BLaER1 treated with 17β-estradiol and CSF1 and Interleukin-3, amounts not matched to agents 10 nM and 100 nM (cell line): Measurements from ENCODE around the gene KIF20A.
"Not testable (repeated sequence)": the region's sequence is repeated elsewhere in the genome, so short reads cannot be mapped to it uniquely, and the experiment has no call there.

Source experiments
- H3K27ac ChIP-seq, 11 experiments: shearing (Covaris generic); formaldehyde crosslinking; 2 replicates each; pipeline ENCODE4 v1.8.1; 2022
- H3K27me3 ChIP-seq, 11 experiments: shearing (Covaris generic); formaldehyde crosslinking; 2 replicates each; pipeline ENCODE4 v1.8.1; 2022
- H3K36me3 ChIP-seq, 11 experiments: shearing (Covaris generic); formaldehyde crosslinking; 2 replicates each; pipeline ENCODE4 v1.8.1; 2022
- H3K4me1 ChIP-seq, 10 experiments: shearing (Covaris generic); formaldehyde crosslinking; 2 replicates each; pipeline ENCODE4 v1.8.1; 2022
- H3K4me2 ChIP-seq, 11 experiments: shearing (Covaris generic); formaldehyde crosslinking; 2 replicates each; pipeline ENCODE4 v1.8.1; 2022
- H3K4me3 ChIP-seq, 10 experiments: shearing (Covaris generic); formaldehyde crosslinking; 2 replicates each; pipeline ENCODE4 v1.8.1; 2022
- H3K9ac ChIP-seq, 11 experiments: shearing (Covaris generic); formaldehyde crosslinking; 2 replicates each; pipeline ENCODE4 v1.8.1; 2022
- H3K9me3 ChIP-seq, 11 experiments: shearing (Covaris generic); formaldehyde crosslinking; replicated peaks in 1 of 11; 2 replicates each; pipeline ENCODE4 v1.8.1; 2022
- H4K20me1 ChIP-seq, 11 experiments: shearing (Covaris generic); formaldehyde crosslinking; 2 replicates each; pipeline ENCODE4 v1.8.1; 2022
- Cebpa-rat ChIP-seq, 11 experiments: shearing (Covaris generic); IDR thresholded peaks; 2 replicates each; pipeline ENCODE4 v1.8.1; 2022

Gene KIF20A

DNA sequence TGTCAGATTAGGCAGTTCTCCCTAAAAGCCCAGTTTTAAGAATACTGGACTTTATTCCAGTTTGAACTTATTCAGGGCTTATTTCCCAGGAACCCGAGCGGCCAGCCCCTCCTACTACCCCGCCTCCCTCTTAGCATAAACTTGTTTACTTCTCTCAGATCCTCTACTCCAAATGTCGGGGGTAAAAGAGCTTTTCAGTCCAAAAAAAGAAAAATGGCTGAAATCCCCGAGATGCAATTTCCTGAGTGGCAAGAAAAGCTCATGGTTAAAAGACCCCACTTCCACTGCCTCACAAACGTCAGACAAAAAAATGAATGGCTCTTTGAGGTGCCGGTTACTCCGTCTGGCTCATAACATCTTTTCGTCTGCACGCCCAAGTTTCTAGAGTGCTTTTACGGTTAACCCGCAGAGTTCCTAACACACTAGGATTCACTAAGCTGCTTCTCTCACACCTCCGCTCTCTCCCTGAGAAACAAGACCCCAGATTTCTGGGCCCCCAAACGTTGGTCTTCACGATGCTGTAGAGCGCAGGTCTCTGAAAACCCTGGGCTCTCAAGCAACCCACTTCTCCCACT lies 884 bp upstream of the KIF20A start:
- H3K4me2 ChIP-seq, result peak overlapping the region; percentile 88 to 98 (median 94)
- peaks cover 0 to 60% (median 41%) of the 10 kb centered on the region in 11 experiments; a peak in 18 of 22 replicates for H4K20me1 ChIP-seq
- peak overlapping the region; percentile 71 to 96 (median 92) for H3K27ac ChIP-seq
- H3K4me1 ChIP-seq, result peaks cover 26 to 39% (median 35%) of the 10 kb centered on the region in 10 experiments
- peak overlapping the region; percentile 81 to 99 (median 86) for H3K4me3 ChIP-seq
- H3K36me3 ChIP-seq, result peaks cover 53 to 70% (median 66%) of the 10 kb centered on the region in 11 experiments
- no peaks in the 10 kb centered on the region for H3K9me3 ChIP-seq
- H3K27me3 ChIP-seq, result no peaks in the 10 kb centered on the region
- peak overlapping the region; percentile 86 to 95 (median 91) for H3K9ac ChIP-seq
- TF ChIP-seq Cebpa-rat (IDR thresholded peaks at IDR 0.05), result no peak

DNA sequence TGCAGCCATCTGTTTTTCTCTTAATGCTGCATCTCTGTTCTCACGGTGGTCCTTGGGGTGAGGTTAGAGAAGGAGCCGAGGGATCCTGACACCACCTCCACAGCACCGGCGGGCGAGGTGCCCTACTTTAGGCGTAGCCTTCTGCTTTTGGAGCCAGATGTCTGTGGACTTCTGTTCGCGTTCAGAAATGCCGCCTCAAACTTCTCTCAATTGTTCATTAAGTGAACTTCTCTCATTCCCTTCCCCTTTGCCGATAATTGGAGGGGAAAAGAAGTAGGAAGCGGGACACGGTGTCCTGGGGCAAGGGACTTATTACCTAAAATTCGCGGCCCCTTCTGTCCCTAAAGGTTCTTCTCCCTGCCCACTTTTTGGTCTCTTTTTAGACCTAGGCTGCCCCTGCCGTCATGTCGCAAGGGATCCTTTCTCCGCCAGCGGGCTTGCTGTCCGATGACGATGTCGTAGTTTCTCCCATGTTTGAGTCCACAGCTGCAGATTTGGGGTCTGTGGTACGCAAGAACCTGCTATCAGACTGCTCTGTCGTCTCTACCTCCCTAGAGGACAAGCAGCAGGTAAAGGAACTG lies 455 bp downstream of the KIF20A start:
- H3K27ac ChIP-seq, result peak overlapping the region in 9 of 11 experiments; percentile 79 to 96 (median 93); a peak in 18 of 22 replicates
- TF ChIP-seq Cebpa-rat (IDR thresholded peaks at IDR 0.05), result no peak
- H3K4me1 ChIP-seq, result peaks cover 26 to 39% (median 35%) of the 10 kb centered on the region in 10 experiments
- no peaks in the 10 kb centered on the region for H3K9me3 ChIP-seq
- H3K4me3 ChIP-seq, result peak overlapping the region; percentile 81 to 99 (median 86)
- H3K9ac ChIP-seq, result peak overlapping the region; percentile 33 to 95 (median 91)
- H3K4me2 ChIP-seq, result peak overlapping the region; percentile 88 to 98 (median 94)
- peaks cover 53 to 70% (median 66%) of the 10 kb centered on the region in 11 experiments for H3K36me3 ChIP-seq
- H3K27me3 ChIP-seq, result no peaks in the 10 kb centered on the region
- peaks cover 0 to 52% (median 35%) of the 10 kb centered on the region in 11 experiments; a peak in 18 of 22 replicates for H4K20me1 ChIP-seq

DNA sequence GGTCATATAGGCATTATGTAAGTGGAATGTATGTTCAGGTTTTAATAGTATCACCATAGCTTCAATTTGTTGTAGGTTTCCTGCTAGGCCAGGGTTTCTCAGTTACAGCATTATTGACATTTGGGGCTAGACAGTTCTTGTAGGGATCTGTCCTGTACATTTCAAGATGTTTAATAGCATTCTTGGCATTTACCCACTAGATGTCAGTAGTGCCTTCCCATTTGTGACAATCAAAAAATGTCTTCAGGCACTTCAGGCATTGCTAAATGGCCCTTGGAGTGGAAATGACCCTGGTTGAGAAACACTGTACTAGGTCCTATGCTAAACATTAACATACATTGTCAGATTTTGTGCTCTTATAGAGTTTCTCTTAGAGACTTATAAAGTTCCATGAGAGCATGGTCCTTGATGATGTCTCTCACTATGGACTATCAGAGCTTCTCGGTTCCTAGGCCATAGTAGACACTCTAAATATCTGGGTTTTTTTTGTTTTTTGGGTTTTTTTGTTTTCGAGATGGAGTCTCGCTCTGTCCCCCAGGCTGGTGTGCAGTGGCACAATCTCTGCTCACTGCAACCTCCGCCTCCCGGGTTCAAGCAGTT lies 1.4 kb downstream of the KIF20A start:
- H3K27ac ChIP-seq, result peak overlapping the region in 8 of 11 experiments; percentile 23 to 96 (median 92); a peak in 11 of 22 replicates
- peaks cover 26 to 40% (median 35%) of the 10 kb centered on the region in 10 experiments for H3K4me1 ChIP-seq
- H3K4me2 ChIP-seq, result peak overlapping the region; percentile 88 to 98 (median 94)
- H3K9me3 ChIP-seq, result no peaks in the 10 kb centered on the region
- H3K36me3 ChIP-seq, result peaks cover 53 to 70% (median 66%) of the 10 kb centered on the region in 11 experiments
- peaks cover 0 to 51% (median 34%) of the 10 kb centered on the region in 11 experiments; a peak in 18 of 22 replicates for H4K20me1 ChIP-seq
- peak overlapping the region in 9 of 10 experiments; percentile 81 to 99 (median 85); a peak in 18 of 20 replicates for H3K4me3 ChIP-seq
- no peaks in the 10 kb centered on the region for H3K27me3 ChIP-seq
- peak overlapping the region in 10 of 11 experiments; percentile 20 to 95 (median 91); a peak in 20 of 22 replicates for H3K9ac ChIP-seq
- no peak for TF ChIP-seq Cebpa-rat (IDR thresholded peaks at IDR 0.05)

DNA sequence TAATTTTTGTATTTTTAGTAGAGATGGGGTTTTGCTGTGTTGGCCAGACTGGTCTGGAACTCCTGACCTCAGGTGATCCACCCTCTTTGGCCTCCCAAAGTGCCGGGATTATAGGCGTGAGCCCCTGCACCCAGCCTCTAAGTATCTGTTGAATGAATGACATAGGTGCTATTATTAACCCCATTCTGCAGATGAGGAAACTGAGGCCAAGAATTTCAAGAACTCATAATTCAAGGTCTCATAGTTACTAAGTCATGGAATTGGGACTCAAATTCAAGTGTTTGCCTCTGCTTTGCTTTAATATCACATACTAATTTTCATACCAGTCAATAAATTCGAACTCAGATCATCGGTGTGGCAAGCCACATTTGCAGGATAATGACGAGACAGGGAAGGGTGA lies 1.9 kb downstream of the KIF20A start:
- H3K4me2 ChIP-seq, result peak overlapping the region in 10 of 11 experiments; percentile 88 to 97 (median 94); a peak in 18 of 22 replicates
- H3K4me1 ChIP-seq, result peaks cover 27 to 46% (median 35%) of the 10 kb centered on the region in 10 experiments
- H3K9me3 ChIP-seq, result no peaks in the 10 kb centered on the region
- TF ChIP-seq Cebpa-rat (IDR thresholded peaks at IDR 0.05), result no peak
- H4K20me1 ChIP-seq, result peaks cover 0 to 57% (median 28%) of the 10 kb centered on the region in 11 experiments; a peak in 19 of 22 replicates
- H3K9ac ChIP-seq, result peak overlapping the region; percentile 4 to 95 (median 87); a peak in 17 of 22 replicates
- H3K36me3 ChIP-seq, result peaks cover 53 to 70% (median 66%) of the 10 kb centered on the region in 11 experiments
- peak overlapping the region in 4 of 11 experiments; percentile 11 to 38 (median 30); a peak in 2 of 22 replicates for H3K27ac ChIP-seq
- no peaks in the 10 kb centered on the region for H3K27me3 ChIP-seq
- peak overlapping the region in 3 of 10 experiments; percentile 85 to 99 (median 86); a peak in 6 of 20 replicates for H3K4me3 ChIP-seq

DNA sequence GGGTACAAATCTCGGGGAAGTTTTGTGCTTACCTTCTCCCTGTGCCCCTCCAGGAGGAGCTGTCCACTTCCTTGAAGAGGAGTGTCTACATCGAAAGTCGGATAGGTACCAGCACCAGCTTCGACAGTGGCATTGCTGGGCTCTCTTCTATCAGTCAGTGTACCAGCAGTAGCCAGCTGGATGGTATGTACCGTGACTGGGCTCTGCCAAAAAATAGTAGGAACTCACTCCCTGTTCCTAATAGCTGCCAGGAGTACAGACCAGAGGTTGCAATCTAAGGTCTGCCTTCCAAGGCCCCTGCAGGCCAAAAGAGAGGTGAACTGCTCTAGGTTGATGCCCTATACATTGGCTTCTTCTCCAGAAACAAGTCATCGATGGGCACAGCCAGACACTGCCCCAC lies 3.9 kb downstream of the KIF20A start:
- no peak overlapping the region for H3K9ac ChIP-seq
- H3K27ac ChIP-seq, result no peak overlapping the region
- H3K4me2 ChIP-seq, result no peak overlapping the region
- no peak overlapping the region for H3K4me3 ChIP-seq
- peaks cover 16 to 35% (median 18%) of the 10 kb centered on the region in 10 experiments for H3K4me1 ChIP-seq
- no peak for TF ChIP-seq Cebpa-rat (IDR thresholded peaks at IDR 0.05)
- H3K9me3 ChIP-seq, result no peaks in the 10 kb centered on the region
- H3K27me3 ChIP-seq, result no peaks in the 10 kb centered on the region
- H3K36me3 ChIP-seq, result peaks cover 60 to 74% (median 73%) of the 10 kb centered on the region in 11 experiments
- peaks cover 0 to 57% (median 17%) of the 10 kb centered on the region in 11 experiments; a peak in 14 of 22 replicates for H4K20me1 ChIP-seq

DNA sequence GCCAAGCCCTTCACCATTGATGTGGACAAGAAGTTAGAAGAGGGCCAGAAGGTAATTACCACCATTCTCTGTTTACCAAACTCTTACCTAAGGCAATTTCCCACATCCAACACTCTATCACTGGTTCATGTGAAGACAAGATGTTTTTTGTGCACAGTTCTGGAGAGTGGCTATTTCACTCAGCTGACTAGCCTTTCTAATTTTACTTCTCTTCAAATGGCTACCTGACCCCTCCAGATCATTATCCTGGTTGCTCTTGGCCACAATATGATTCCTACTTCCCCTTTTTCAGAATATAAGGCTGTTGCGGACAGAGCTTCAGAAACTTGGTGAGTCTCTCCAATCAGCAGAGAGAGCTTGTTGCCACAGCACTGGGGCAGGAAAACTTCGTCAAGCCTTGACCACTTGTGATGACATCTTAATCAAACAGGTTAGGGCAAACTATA lies 7.1 kb downstream of the KIF20A start:
- H3K36me3 ChIP-seq, result peaks cover 92 to 100% (median 100%) of the 10 kb centered on the region in 11 experiments
- peaks cover 0 to 19% (median 3%) of the 10 kb centered on the region in 10 experiments; a peak in 10 of 20 replicates for H3K4me1 ChIP-seq
- peaks cover 0 to 51% (median 17%) of the 10 kb centered on the region in 11 experiments; a peak in 13 of 22 replicates for H4K20me1 ChIP-seq
- H3K4me3 ChIP-seq, result no peak overlapping the region
- peak overlapping the region in 3 of 11 experiments; percentile 0 to 12 (median 9); a peak in 2 of 22 replicates for H3K27ac ChIP-seq
- no peaks in the 10 kb centered on the region for H3K9me3 ChIP-seq
- H3K27me3 ChIP-seq, result no peaks in the 10 kb centered on the region
- TF ChIP-seq Cebpa-rat (IDR thresholded peaks at IDR 0.05), result no peak
- H3K9ac ChIP-seq, result peak overlapping the region in 6 of 11 experiments; percentile 5 to 44 (median 16); a peak in 4 of 22 replicates
- H3K4me2 ChIP-seq, result peak overlapping the region in 2 of 11 experiments; percentile 9 to 14; a peak in 1 of 22 replicates

DNA sequence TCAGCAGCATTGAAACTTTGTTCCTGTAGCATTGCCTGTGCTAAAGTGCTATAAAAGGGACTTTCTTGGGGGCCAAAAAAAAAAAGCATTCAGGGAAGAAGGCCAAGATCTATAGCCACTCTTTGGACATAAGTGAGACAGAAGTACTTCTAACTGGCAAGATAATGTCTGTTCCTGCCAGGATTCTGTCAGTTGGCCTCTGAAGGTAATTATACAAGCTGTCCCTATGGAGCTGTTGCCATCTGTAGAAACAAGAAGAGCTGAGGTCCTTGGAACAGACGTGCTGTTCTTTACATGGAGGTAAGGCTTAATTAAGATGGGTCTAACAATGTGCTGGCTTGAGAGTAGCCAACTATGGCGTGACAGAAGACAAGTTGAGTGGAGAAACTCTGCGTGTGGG lies 9.7 kb downstream of the KIF20A start:
- Histone ChIP-seq H3K4me2 (no peak overlapping the region), H3K9ac (no peak overlapping the region), H3K4me1 (peaks cover 0 to 14% (median 3%) of the 10 kb centered on the region in 10 experiments; a peak in 8 of 20 replicates), H3K36me3 (peaks cover 98 to 100% (median 100%) of the 10 kb centered on the region in 11 experiments), H3K4me3 (no peak overlapping the region), H3K27me3 (no peaks in the 10 kb centered on the region), H4K20me1 (peaks cover 0 to 29% (median 11%) of the 10 kb centered on the region in 11 experiments; a peak in 12 of 22 replicates), H3K27ac (no peak overlapping the region), H3K9me3 (no peaks in the 10 kb centered on the region)
- TF ChIP-seq Cebpa-rat (IDR thresholded peaks at IDR 0.05), result no peak

DNA sequence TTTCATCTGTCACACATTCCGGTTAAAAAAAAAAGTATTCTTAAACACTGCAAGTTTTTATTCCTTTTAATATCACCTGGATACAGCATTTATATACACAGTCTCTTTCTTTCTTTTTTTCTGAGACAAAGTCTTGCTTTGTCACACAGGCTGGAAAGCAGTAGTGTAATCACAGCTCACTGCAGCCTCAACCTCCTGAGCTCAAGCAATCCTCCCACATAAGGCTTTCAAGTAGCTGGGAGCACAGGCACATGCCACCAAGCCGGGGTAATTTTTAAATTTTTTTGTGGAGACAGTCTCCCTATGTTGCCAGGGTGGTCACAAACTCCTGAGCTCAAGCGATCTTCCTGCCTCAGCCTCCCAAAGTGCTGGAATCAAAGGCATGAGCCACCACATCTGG lies 13.9 kb downstream of the KIF20A start:
- H3K9ac ChIP-seq, result no peak overlapping the region
- H3K4me2 ChIP-seq, result no peak overlapping the region
- no peaks in the 10 kb centered on the region for H3K4me1 ChIP-seq
- peaks cover 0 to 11% (median 0%) of the 10 kb centered on the region in 11 experiments; a peak in 4 of 22 replicates for H3K9me3 ChIP-seq
- peaks cover 0 to 18% (median 0%) of the 10 kb centered on the region in 11 experiments; a peak in 10 of 22 replicates for H4K20me1 ChIP-seq
- H3K36me3 ChIP-seq, result peaks cover 92 to 96% (median 96%) of the 10 kb centered on the region in 11 experiments
- H3K27ac ChIP-seq, result no peak overlapping the region
- no peaks in the 10 kb centered on the region for H3K27me3 ChIP-seq
- no peak for TF ChIP-seq Cebpa-rat (IDR thresholded peaks at IDR 0.05)
- H3K4me3 ChIP-seq, result no peak overlapping the region

DNA sequence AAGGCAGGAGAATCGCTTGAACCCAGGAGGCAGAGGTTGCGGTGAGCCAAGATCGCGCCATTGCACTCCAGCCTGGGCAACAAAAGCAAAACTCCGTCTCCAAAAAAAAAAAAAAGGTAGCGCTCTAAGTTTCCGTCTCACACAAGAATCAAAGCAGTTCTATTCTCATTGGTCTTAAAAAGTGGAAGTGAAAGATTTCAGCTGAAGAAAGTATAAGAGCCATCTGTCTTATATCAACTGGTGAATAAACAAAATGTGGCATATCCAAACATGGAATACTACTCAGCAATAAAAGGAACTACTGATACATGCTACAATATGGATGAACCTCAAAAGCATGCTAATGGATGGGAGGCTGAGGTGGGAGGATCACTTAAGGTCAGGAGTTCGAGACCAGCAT lies 14.9 kb downstream of the KIF20A start:
- not testable (repeated sequence) for H3K9ac ChIP-seq, H3K27me3 ChIP-seq, H3K4me2 ChIP-seq, H3K4me1 ChIP-seq, H3K27ac ChIP-seq, H3K4me3 ChIP-seq
- peaks cover 0 to 11% (median 0%) of the 10 kb centered on the region in 11 experiments; a peak in 4 of 22 replicates for H3K9me3 ChIP-seq
- H4K20me1 ChIP-seq, result peaks cover 0 to 12% (median 0%) of the 10 kb centered on the region in 11 experiments; a peak in 6 of 22 replicates
- peaks cover 92 to 96% (median 96%) of the 10 kb centered on the region in 11 experiments for H3K36me3 ChIP-seq
